ENCODE measurements around the gene ZIC4. TPM values are rescaled to one million over a fixed set of nuclear protein-coding genes. Genes with fewer than 3 reads are reported as not detected.

Gene ZIC4
- total and polyA plus RNA-seq, 10 of the 15 experiments (the other 5 are each of a cell fraction or from before 2014, with no cell fraction given), result not detected

- TF ChIP-seq, protein P1, sequence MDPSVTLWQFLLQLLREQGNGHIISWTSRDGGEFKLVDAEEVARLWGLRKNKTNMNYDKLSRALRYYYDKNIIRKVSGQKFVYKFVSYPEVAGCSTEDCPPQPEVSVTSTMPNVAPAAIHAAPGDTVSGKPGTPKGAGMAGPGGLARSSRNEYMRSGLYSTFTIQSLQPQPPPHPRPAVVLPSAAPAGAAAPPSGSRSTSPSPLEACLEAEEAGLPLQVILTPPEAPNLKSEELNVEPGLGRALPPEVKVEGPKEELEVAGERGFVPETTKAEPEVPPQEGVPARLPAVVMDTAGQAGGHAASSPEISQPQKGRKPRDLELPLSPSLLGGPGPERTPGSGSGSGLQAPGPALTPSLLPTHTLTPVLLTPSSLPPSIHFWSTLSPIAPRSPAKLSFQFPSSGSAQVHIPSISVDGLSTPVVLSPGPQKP (IDR thresholded peaks at IDR 0.05; ENCODE audit: low read depth, low read length), result no peak
- TF ChIP-seq, protein P2, sequence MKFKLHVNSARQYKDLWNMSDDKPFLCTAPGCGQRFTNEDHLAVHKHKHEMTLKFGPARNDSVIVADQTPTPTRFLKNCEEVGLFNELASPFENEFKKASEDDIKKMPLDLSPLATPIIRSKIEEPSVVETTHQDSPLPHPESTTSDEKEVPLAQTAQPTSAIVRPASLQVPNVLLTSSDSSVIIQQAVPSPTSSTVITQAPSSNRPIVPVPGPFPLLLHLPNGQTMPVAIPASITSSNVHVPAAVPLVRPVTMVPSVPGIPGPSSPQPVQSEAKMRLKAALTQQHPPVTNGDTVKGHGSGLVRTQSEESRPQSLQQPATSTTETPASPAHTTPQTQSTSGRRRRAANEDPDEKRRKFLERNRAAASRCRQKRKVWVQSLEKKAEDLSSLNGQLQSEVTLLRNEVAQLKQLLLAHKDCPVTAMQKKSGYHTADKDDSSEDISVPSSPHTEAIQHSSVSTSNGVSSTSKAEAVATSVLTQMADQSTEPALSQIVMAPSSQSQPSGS (IDR thresholded peaks at IDR 0.05; ENCODE audit: low read length), result no peak
- TF ChIP-seq PAX5 (IDR thresholded peaks at IDR 0.05; ENCODE audit: borderline replicate concordance, low read depth, low read length) (no peak), EP300 (IDR thresholded peaks at IDR 0.05; ENCODE audit: borderline replicate concordance in 1 of 2, control insufficient read depth in 1 of 2, low read depth in 2 of 2, low read length in 2 of 2) (no peak)
Measured at GRCh38 chr3:147354623-147355022, 51.7 kb downstream of the ZIC4 start (continued).

DNA sequence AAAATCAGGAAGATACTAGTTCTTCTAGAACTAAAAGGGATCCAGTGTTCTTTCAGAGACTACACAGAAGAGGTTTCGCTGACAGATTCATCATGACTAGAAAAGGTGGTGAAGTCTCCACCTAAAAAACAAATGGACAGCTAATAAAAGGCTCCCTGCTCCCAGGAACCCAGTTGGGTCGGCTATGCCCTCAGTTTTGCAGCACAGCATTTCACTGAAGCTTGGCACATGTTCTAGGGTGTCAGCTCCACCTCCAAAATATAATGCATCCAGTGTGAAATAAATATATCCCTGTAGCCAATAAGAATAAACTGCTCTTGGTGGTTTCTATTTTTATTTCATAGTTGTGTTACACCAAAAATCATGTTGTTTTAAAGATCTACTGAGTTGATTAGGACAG lies 55.0 kb downstream of the ZIC4 start:
- intact Hi-C loops (cut with micrococcal nuclease; ENCODE audit: unreplicated experiment) (no loop called here), in situ Hi-C loops (cut with MboI) (no loop called here)
- no peak for DNase-seq (ENCODE audit: low read depth, low spot score)
- RAD21 ChIA-PET (ENCODE audit: unreplicated experiment), result no interaction called here
- no peak for FAIRE-seq
- 0% methylated on average over 2 of the region's 2 CpGs for WGBS (ENCODE audit: insufficient coverage, insufficient replicate concordance, low lambda C conversion rate, missing lambda C conversion rate)
- ATAC-seq, result no peak
- CTCF ChIA-PET, result no interaction called here
- H3K27me3 ChIP-seq (replicated peaks in 1 of 2; ENCODE audit: control insufficient read depth in 2 of 2, insufficient read depth in 2 of 2, low read length in 1 of 2), result peaks cover 0 to 1% of the 10 kb centered on the region in 2 experiments; a peak in 2 of 4 replicates
- no peaks in the 10 kb centered on the region for H3K36me3 ChIP-seq (ENCODE audit: control insufficient read depth in 2 of 2, insufficient read depth in 2 of 2, low read length in 1 of 2)
- no peak overlapping the region for H3K27ac ChIP-seq (ENCODE audit: control insufficient read depth, insufficient read depth)
- H2AFZ ChIP-seq (ENCODE audit: control insufficient read depth, low read depth, low read length), result no peak overlapping the region
- H3K4me2 ChIP-seq (ENCODE audit: control insufficient read depth, insufficient read depth), result no peak overlapping the region
- H4K20me1 ChIP-seq (ENCODE audit: control insufficient read depth, insufficient read depth), result no peaks in the 10 kb centered on the region
- SMC1A ChIA-PET (ENCODE audit: uncharacterized antibody, unreplicated experiment), result no interaction called here
- BruUV-seq (replicated peaks), result no TSS peak
- no peaks in the 10 kb centered on the region for H3K79me2 ChIP-seq (ENCODE audit: control insufficient read depth, insufficient read depth, low read length)
- no peak overlapping the region for H3K9ac ChIP-seq (ENCODE audit: control insufficient read depth, insufficient read depth, low read length)
- no peaks in the 10 kb centered on the region for H3K9me3 ChIP-seq (replicated peaks; ENCODE audit: control insufficient read depth, insufficient read depth, low read length)
- POLR2A ChIA-PET, result no interaction called here
- H3K4me1 ChIP-seq (ENCODE audit: control insufficient read depth, insufficient read depth, low read length), result no peaks in the 10 kb centered on the region
- H3K4me3 ChIP-seq, result no peak overlapping the region
- no peak for TF ChIP-seq MTA2 (IDR thresholded peaks at IDR 0.05; ENCODE audit: low read depth)
- TF ChIP-seq, protein P3, sequence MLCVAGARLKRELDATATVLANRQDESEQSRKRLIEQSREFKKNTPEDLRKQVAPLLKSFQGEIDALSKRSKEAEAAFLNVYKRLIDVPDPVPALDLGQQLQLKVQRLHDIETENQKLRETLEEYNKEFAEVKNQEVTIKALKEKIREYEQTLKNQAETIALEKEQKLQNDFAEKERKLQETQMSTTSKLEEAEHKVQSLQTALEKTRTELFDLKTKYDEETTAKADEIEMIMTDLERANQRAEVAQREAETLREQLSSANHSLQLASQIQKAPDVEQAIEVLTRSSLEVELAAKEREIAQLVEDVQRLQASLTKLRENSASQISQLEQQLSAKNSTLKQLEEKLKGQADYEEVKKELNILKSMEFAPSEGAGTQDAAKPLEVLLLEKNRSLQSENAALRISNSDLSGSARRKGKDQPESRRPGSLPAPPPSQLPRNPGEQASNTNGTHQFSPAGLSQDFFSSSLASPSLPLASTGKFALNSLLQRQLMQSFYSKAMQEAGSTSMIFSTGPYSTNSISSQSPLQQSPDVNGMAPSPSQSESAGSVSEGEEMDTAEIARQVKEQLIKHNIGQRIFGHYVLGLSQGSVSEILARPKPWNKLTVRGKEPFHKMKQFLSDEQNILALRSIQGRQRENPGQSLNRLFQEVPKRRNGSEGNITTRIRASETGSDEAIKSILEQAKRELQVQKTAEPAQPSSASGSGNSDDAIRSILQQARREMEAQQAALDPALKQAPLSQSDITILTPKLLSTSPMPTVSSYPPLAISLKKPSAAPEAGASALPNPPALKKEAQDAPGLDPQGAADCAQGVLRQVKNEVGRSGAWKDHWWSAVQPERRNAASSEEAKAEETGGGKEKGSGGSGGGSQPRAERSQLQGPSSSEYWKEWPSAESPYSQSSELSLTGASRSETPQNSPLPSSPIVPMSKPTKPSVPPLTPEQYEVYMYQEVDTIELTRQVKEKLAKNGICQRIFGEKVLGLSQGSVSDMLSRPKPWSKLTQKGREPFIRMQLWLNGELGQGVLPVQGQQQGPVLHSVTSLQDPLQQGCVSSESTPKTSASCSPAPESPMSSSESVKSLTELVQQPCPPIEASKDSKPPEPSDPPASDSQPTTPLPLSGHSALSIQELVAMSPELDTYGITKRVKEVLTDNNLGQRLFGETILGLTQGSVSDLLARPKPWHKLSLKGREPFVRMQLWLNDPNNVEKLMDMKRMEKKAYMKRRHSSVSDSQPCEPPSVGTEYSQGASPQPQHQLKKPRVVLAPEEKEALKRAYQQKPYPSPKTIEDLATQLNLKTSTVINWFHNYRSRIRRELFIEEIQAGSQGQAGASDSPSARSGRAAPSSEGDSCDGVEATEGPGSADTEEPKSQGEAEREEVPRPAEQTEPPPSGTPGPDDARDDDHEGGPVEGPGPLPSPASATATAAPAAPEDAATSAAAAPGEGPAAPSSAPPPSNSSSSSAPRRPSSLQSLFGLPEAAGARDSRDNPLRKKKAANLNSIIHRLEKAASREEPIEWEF (IDR thresholded peaks at IDR 0.05; ENCODE audit: insufficient replicate concordance, low read depth, low read length), result no peak
- no peak for TF ChIP-seq TCF3 (IDR thresholded peaks at IDR 0.05; ENCODE audit: borderline replicate concordance, insufficient read depth, low read depth, low read length)
- TF ChIP-seq CBX3 (IDR thresholded peaks at IDR 0.05; ENCODE audit: borderline replicate concordance, low read depth), result no peak
- no peak for TF ChIP-seq PBX3 (IDR thresholded peaks at IDR 0.05; ENCODE audit: insufficient replicate concordance, low read depth, low read length)
- TF ChIP-seq SP1 (IDR thresholded peaks at IDR 0.05; ENCODE audit: low read depth, low read length), result no peak
- no peak for TF ChIP-seq SKIL (IDR thresholded peaks at IDR 0.05; ENCODE audit: low read depth, poor library complexity, severe bottlenecking)

All from GM12878 (cell line).